Endothelial cell of umbilical vein (primary cell): ENCODE results near the gene USHBP1. TPM values are rescaled to one million over a fixed set of nuclear protein-coding genes. Genes with fewer than 3 reads are reported as not detected.

Experiments
- BruUV-seq: library from RNA; stranded (reverse); fragments of 400-500 nt; replicated peaks from 2 replicates; lab custom pipeline; 2021; lab: Mats Ljungman, UMichigan
- CTCF ChIA-PET: fragments of 300-600, 350-600 bp; sonication (Branson Sonifier 250); formaldehyde crosslinking; loops from one replicate; lab custom pipeline; 2021; ENCODE audit warnings: antibody characterized with exemption, inconsistent platforms; lab: Charles Lee
- POLR2A ChIA-PET: fragments of 300-600, 350-600 bp; sonication (Branson Sonifier 250); formaldehyde crosslinking; loops from one replicate; lab custom pipeline; 2021; ENCODE audit warnings: antibody characterized with exemption, inconsistent platforms; lab: Charles Lee
- DNase-seq: peaks from one replicate; pipeline ENCODE4 v3.0.0-alpha.2; 2011; ENCODE audit warnings: low read depth, low spot score
- FAIRE-seq: peaks from 2 replicates; lab custom pipeline; 2011; peaks lifted over from hg19 to GRCh38; lab: Jason Lieb, UNC
- H2AFZ ChIP-seq: 2 replicates; pipeline ENCODE4 v1.6.0; 2012; ENCODE audit warnings: low read depth, low read length, control low read depth, inconsistent platforms
- H3K27ac ChIP-seq: 2 replicates; pipeline ENCODE4 v1.5.1; 2011; ENCODE audit warnings: low read depth, mild to moderate bottlenecking, control low read depth, low read length, moderate library complexity; ENCODE audit not compliant: insufficient read depth
- H3K27me3 ChIP-seq, 2 experiments: 2 replicates each; pipeline versions ENCODE4 v1.6.0 to v1.6.1; 2011; ENCODE audit warnings: low read length in 2 of 2, mixed read lengths in 1 of 2; ENCODE audit not compliant: control insufficient read depth in 2 of 2, insufficient read depth in 2 of 2
- H3K36me3 ChIP-seq, 2 experiments: 2 replicates in 1 of 2; 3 replicates in 1 of 2; pipeline ENCODE4 v1.5.1; 2011; ENCODE audit warnings: low read length in 2 of 2, mild to moderate bottlenecking in 1 of 2, moderate library complexity in 1 of 2; ENCODE audit not compliant: control insufficient read depth in 2 of 2, insufficient read depth in 2 of 2; ENCODE audit errors: extremely low read depth in 1 of 2
- H3K4me1 ChIP-seq: 3 replicates; pipeline ENCODE4 v1.5.1; 2011; ENCODE audit warnings: mild to moderate bottlenecking, low read length; ENCODE audit not compliant: control insufficient read depth, insufficient read depth; ENCODE audit errors: extremely low read depth
- H3K4me2 ChIP-seq: 2 replicates; pipeline ENCODE4 v1.6.1; 2011; ENCODE audit warnings: low read length, control low read depth, mixed read lengths; ENCODE audit not compliant: insufficient read depth
- H3K4me3 ChIP-seq, 3 experiments: fragments of 200-600 bp in 1 of 3; sonication (generic), shearing (Covaris generic) in 1 of 3; replicated peaks in 1 of 3; 2 replicates each; pipeline ENCODE4 v1.5.1; 2011 to 2016; ENCODE audit warnings: control low read depth in 3 of 3, low read length in 3 of 3, mild to moderate bottlenecking in 2 of 3, inconsistent platforms in 1 of 3, low read depth in 1 of 3, moderate library complexity in 1 of 3; ENCODE audit not compliant: insufficient read depth in 1 of 3
- H3K79me2 ChIP-seq: 2 replicates; pipeline ENCODE4 v1.6.0; 2012; ENCODE audit warnings: low read length, inconsistent platforms; ENCODE audit not compliant: control insufficient read depth, insufficient read depth
- H3K9ac ChIP-seq: replicated peaks from 2 replicates; pipeline ENCODE3; 2011; ENCODE audit warnings: low read length, control low read depth; ENCODE audit not compliant: insufficient read depth; ENCODE audit errors: extremely low read depth
- H3K9me1 ChIP-seq: replicated peaks from 3 replicates; pipeline ENCODE4 v1.6.0; 2011; ENCODE audit warnings: mild to moderate bottlenecking, low read length; ENCODE audit not compliant: control insufficient read depth, insufficient read depth; ENCODE audit errors: extremely low read depth
- H3K9me3 ChIP-seq: replicated peaks from 2 replicates; pipeline ENCODE4 v1.5.1; 2012; ENCODE audit warnings: low read length, inconsistent platforms; ENCODE audit not compliant: control insufficient read depth, insufficient read depth
- H4K20me1 ChIP-seq: replicated peaks from 2 replicates; pipeline ENCODE3; 2011; ENCODE audit warnings: mild to moderate bottlenecking, low read length; ENCODE audit not compliant: control insufficient read depth, insufficient read depth; ENCODE audit errors: extremely low read depth
- CTCF ChIP-seq, 2 donors: IDR thresholded peaks; 1 replicate in 1 of 2; 2 replicates in 1 of 2; pipeline ENCODE4 v1.5.1; 2011; ENCODE audit warnings: low read length in 2 of 2, mild to moderate bottlenecking in 2 of 2, moderate library complexity in 2 of 2, control low read depth in 1 of 2, inconsistent platforms in 1 of 2, low read depth in 1 of 2; ENCODE audit not compliant: insufficient read depth in 1 of 2; ENCODE audit errors: extremely low read depth in 1 of 2
- EZH2 ChIP-seq: IDR thresholded peaks from 2 replicates; pipeline ENCODE4 v1.6.1; 2012; ENCODE audit warnings: borderline replicate concordance, low read depth, mild to moderate bottlenecking, moderate library complexity, low read length, inconsistent platforms; ENCODE audit not compliant: severe bottlenecking
- FOS ChIP-seq: IDR thresholded peaks from 2 replicates; pipeline ENCODE4 v1.6.1; 2011; ENCODE audit warnings: mild to moderate bottlenecking, low read length, moderate library complexity, borderline replicate concordance; ENCODE audit not compliant: insufficient read depth
- GATA2 ChIP-seq: IDR thresholded peaks from 2 replicates; pipeline ENCODE4 v1.7.0; 2011; ENCODE audit warnings: low read depth, mild to moderate bottlenecking, moderate library complexity, mixed read lengths, low read length; ENCODE audit not compliant: insufficient read length, insufficient read depth
- JUN ChIP-seq: IDR thresholded peaks from 2 replicates; pipeline ENCODE4 v1.6.1; 2011; ENCODE audit warnings: borderline replicate concordance, low read depth; ENCODE audit not compliant: insufficient read length, insufficient read depth
- MAX ChIP-seq: IDR thresholded peaks from 2 replicates; pipeline ENCODE4 v1.6.1; 2011; ENCODE audit not compliant: insufficient read depth, insufficient read length
- MYC ChIP-seq: IDR thresholded peaks from one replicate; pipeline ENCODE4 v1.6.1; 2011; ENCODE audit warnings: mild to moderate bottlenecking, low read depth, low read length
- POLR2A ChIP-seq: IDR thresholded peaks from 2 replicates; pipeline ENCODE4 v1.6.1; 2012; ENCODE audit warnings: low read depth, mild to moderate bottlenecking, control low read depth, low read length
- POLR2AphosphoS5 ChIP-seq: IDR thresholded peaks from 2 replicates; pipeline ENCODE4 v1.6.1; 2012; ENCODE audit warnings: low read depth, mild to moderate bottlenecking, control low read depth, low read length, moderate library complexity; ENCODE audit not compliant: insufficient read depth
- dilution Hi-C: fragments of 300-500 bp; cut with MboI; formaldehyde crosslinking; loops from one replicate; pipeline ENCODE4 v1.15.0; 2019; ENCODE audit warnings: low sequenced_read_pairs; ENCODE audit not compliant: extremely low pct_ligation_motif_present
- intact Hi-C: fragments of 100-400 bp; cut with micrococcal nuclease; formaldehyde crosslinking; loops from one replicate; pipeline ENCODE4 v1.10.0; 2022
- polyA plus RNA-seq, 4 experiments: library from polyadenylated mRNA; depleted of rRNA in 3 of 4; stranded (reverse) in 3 of 4; unstranded in 1 of 4; fragments of >200 nt; gene quantifications; 2 replicates each; pipeline versions ENCODE4 v1.2.1 to v1.2.3, GENCODE V29; 2011 to 2012; ENCODE audit warnings: missing spikeins in 1 of 4
- total RNA-seq: library from RNA; stranded (reverse); gene quantifications from 2 replicates; pipeline ENCODE4 v1.2.3, GENCODE V29; 2021

Gene USHBP1
- total and polyA plus RNA-seq, 2 donors (not counting 3 experiments of a cell fraction or from before 2014, with no cell fraction given) = 14.8 to 20.4 TPM

- no peak for FAIRE-seq
- BruUV-seq = no TSS peak
Measured at GRCh38 chr19:17255150-17255621, 9.4 kb downstream of the USHBP1 start.

GRCh38 chr19:17254636-17255035, 9.9 kb downstream of the USHBP1 start:
- no peaks in the 10 kb centered on the region for H3K9me1 ChIP-seq
- H3K9ac ChIP-seq = no peak overlapping the region
- intact Hi-C loops = no loop called here
- H3K9me3 ChIP-seq = no peaks in the 10 kb centered on the region
- FAIRE-seq (no peak), DNase-seq (no peak)
- no peaks in the 10 kb centered on the region for H3K27me3 ChIP-seq
- TF ChIP-seq EZH2 (no peak), FOS (no peak), MAX (no peak), JUN (no peak), MYC (no peak), POLR2AphosphoS5 (no peak), GATA2 (no peak), POLR2A (no peak), CTCF (IDR thresholded peaks at IDR 0.05; ENCODE audit: extremely low read depth in 1 of 2, insufficient read depth in 1 of 2, low read depth in 1 of 2, low read length in 2 of 2) (no peak)
- no peak overlapping the region for H3K27ac ChIP-seq
- H3K79me2 ChIP-seq = no peaks in the 10 kb centered on the region
- ChIA-PET CTCF (interaction anchor here (0.8 to 1.5 kb wide), 3 partner anchors 9 to 40 kb away, joined by 3 to 5 read pairs (median 4); partner anchors contain the start of gene USE1), POLR2A (no interaction called here)
- BruUV-seq = no TSS peak
- H4K20me1 ChIP-seq = no peaks in the 10 kb centered on the region
- H3K4me1 ChIP-seq = peaks cover under 1% of the 10 kb centered on the region
- H3K36me3 ChIP-seq = peaks cover 0 to 40% of the 10 kb centered on the region in 2 experiments
- H3K4me2 ChIP-seq = no peak overlapping the region
- H2AFZ ChIP-seq = no peak overlapping the region
- H3K4me3 ChIP-seq = no peak overlapping the region
- dilution Hi-C loops = no loop called here

More at GRCh38 chr19:17255150-17255621, 9.4 kb downstream of the USHBP1 start:
- POLR2A ChIA-PET = no interaction called here
- peaks cover 0 to 36% of the 10 kb centered on the region in 2 experiments for H3K36me3 ChIP-seq
- intact Hi-C loops (no loop called here), dilution Hi-C loops (no loop called here)
- no peaks in the 10 kb centered on the region for H3K9me1 ChIP-seq
- H4K20me1 ChIP-seq = no peaks in the 10 kb centered on the region
- H3K27ac ChIP-seq = no peak overlapping the region
- no peak overlapping the region for H3K4me3 ChIP-seq
- no peak for TF ChIP-seq GATA2
- no peak for TF ChIP-seq MYC
- no peaks in the 10 kb centered on the region for H3K27me3 ChIP-seq
- no peaks in the 10 kb centered on the region for H3K79me2 ChIP-seq
- H2AFZ ChIP-seq = no peak overlapping the region
- no peak overlapping the region for H3K9ac ChIP-seq
- H3K9me3 ChIP-seq = no peaks in the 10 kb centered on the region
- CTCF ChIA-PET = interaction anchor here (0.8 to 1.5 kb wide), 2 partner anchors 27 to 40 kb away, joined by 4 to 5 read pairs; partner anchors contain the start of gene USE1
- no peak for DNase-seq
- H3K4me2 ChIP-seq = no peak overlapping the region
- H3K4me1 ChIP-seq = no peaks in the 10 kb centered on the region
